ENCODE results near the gene NARS2.

- TF ChIP-seq CTCF (IDR thresholded peaks at IDR 0.05; ENCODE audit: low read depth, low read length), result no peak
- no peak for TF ChIP-seq POLR2A (IDR thresholded peaks at IDR 0.05; ENCODE audit: extremely low read depth, insufficient read length)
- no peak for TF ChIP-seq MAX (IDR thresholded peaks at IDR 0.05; ENCODE audit: low read depth, low read length)
- TF ChIP-seq MYC (IDR thresholded peaks at IDR 0.05; ENCODE audit: low read depth, low read length), result no peak
These were observed 145.5 kb downstream of the NARS2 start for GRCh38 chr11:78429209-78429608.

Measured in NB4 (cell line).